Activated CD8-positive, alpha-beta memory T cell treated with anti-CD3 and anti-CD28 coated beads for 36 hours (primary cell): ENCODE measurements around the gene AXIN2. TPM values are rescaled to one million over a fixed set of nuclear protein-coding genes. Genes with fewer than 3 reads are reported as not detected.

Experiments used
- CTCF ChIA-PET: fragments of 350-600 bp; sonication (Branson Sonifier 250); formaldehyde crosslinking; loops from one replicate; lab custom pipeline; 2021; ENCODE audit warnings: antibody characterized with exemption; lab: Charles Lee
- POLR2A ChIA-PET: fragments of 350-600 bp; sonication (Branson Sonifier 250); formaldehyde crosslinking; loops from one replicate; lab custom pipeline; 2021; ENCODE audit warnings: antibody characterized with exemption; lab: Charles Lee
- total RNA-seq, 2 experiments: library from RNA; stranded (reverse); gene quantifications; one replicate each; pipeline ENCODE4 v1.2.3, GENCODE V29; 2021

The AXIN2 gene
- total RNA-seq, 2 experiments from 2014 or later, result 2.5 to 3.4 TPM

GRCh38 chr17:65586899-65587298, 25.5 kb upstream of the AXIN2 start:
- ChIA-PET CTCF (no interaction called here), POLR2A (no interaction called here)

- POLR2A ChIA-PET, result no interaction called here
- CTCF ChIA-PET, result interaction anchor here (0.6 kb wide), 2 partner anchors 9 to 152 kb away, joined by 3 to 4 read pairs; no protein-coding TSS in a partner anchor
Measured at GRCh38 chr17:65584604-65585521, 23.4 kb upstream of the AXIN2 start.

- ChIA-PET POLR2A (no interaction called here), CTCF (interaction anchor here (0.6 kb wide), 1 partner anchor 151 kb away, joined by 4 read pairs; no protein-coding TSS in a partner anchor)
Measured at GRCh38 chr17:65583921-65584603, 22.6 kb upstream of the AXIN2 start.

GRCh38 chr17:65576939-65577338, 15.5 kb upstream of the AXIN2 start:
- POLR2A ChIA-PET, result no interaction called here
- CTCF ChIA-PET, result no interaction called here

- ChIA-PET POLR2A (no interaction called here), CTCF (no interaction called here)
Measured at GRCh38 chr17:65573282-65573602, 11.8 kb upstream of the AXIN2 start.

GRCh38 chr17:65572581-65573281, 11.3 kb upstream of the AXIN2 start:
- ChIA-PET POLR2A (no interaction called here), CTCF (no interaction called here)

GRCh38 chr17:65572186-65572580, 10.7 kb upstream of the AXIN2 start:
- POLR2A ChIA-PET, result no interaction called here
- CTCF ChIA-PET, result no interaction called here

- POLR2A ChIA-PET, result no interaction called here
- CTCF ChIA-PET, result no interaction called here
Measured at GRCh38 chr17:65568918-65569317, 7.5 kb upstream of the AXIN2 start.

- ChIA-PET POLR2A (no interaction called here), CTCF (no interaction called here)
Measured at GRCh38 chr17:65567566-65567965, 6.1 kb upstream of the AXIN2 start.

- CTCF ChIA-PET, result no interaction called here
- POLR2A ChIA-PET, result no interaction called here
Measured at GRCh38 chr17:65565559-65565958, 4.1 kb upstream of the AXIN2 start.

- POLR2A ChIA-PET, result no interaction called here
- CTCF ChIA-PET, result no interaction called here
Measured at GRCh38 chr17:65564793-65565192, 3.3 kb upstream of the AXIN2 start.

GRCh38 chr17:65562206-65562531, 721 bp upstream of the AXIN2 start:
- POLR2A ChIA-PET, result no interaction called here
- CTCF ChIA-PET, result no interaction called here

GRCh38 chr17:65560628-65561451, 608 bp downstream of the AXIN2 start:
- ChIA-PET CTCF (no interaction called here), POLR2A (no interaction called here)

- POLR2A ChIA-PET, result no interaction called here
Measured at GRCh38 chr17:65559804-65560627, 1.4 kb downstream of the AXIN2 start.

GRCh38 chr17:65559461-65559803, 2.0 kb downstream of the AXIN2 start:
- POLR2A ChIA-PET, result no interaction called here
- CTCF ChIA-PET, result interaction anchor here (1.5 kb wide), 1 partner anchor 328 kb away, joined by 9 read pairs; no protein-coding TSS in a partner anchor

More at GRCh38 chr17:65559804-65560627, 1.4 kb downstream of the AXIN2 start:
- CTCF ChIA-PET, result interaction anchor here (1.5 kb wide), 1 partner anchor 328 kb away, joined by 9 read pairs; no protein-coding TSS in a partner anchor

GRCh38 chr17:65558683-65559460, 2.6 kb downstream of the AXIN2 start:
- CTCF ChIA-PET, result interaction anchor here (1.5 kb wide), 1 partner anchor 327 kb away, joined by 9 read pairs; no protein-coding TSS in a partner anchor
- POLR2A ChIA-PET, result no interaction called here

- ChIA-PET CTCF (interaction anchor here (1.5 kb wide), 1 partner anchor 326 kb away, joined by 9 read pairs; no protein-coding TSS in a partner anchor), POLR2A (no interaction called here)
Measured at GRCh38 chr17:65558311-65558682, 3.2 kb downstream of the AXIN2 start.
